ENCODE data around the gene HPCAL1.
"Not testable (repeated sequence)": the region's sequence is repeated elsewhere in the genome, so short reads cannot be mapped to it uniquely, and the experiment has no call there.

Gene HPCAL1

GRCh38 chr2:10449838-10450691, 147.4 kb downstream of the HPCAL1 start:
- DNase-seq (ENCODE audit: extremely low read depth in 1 of 2, low read depth in 1 of 2) = no peak

- no peak for DNase-seq (ENCODE audit: extremely low read depth in 1 of 2, low read depth in 1 of 2)
Measured at GRCh38 chr2:10451819-10452218, 149.1 kb downstream of the HPCAL1 start.

GRCh38 chr2:10452312-10452711, 149.6 kb downstream of the HPCAL1 start:
- DNase-seq (ENCODE audit: extremely low read depth in 1 of 2, low read depth in 1 of 2) = no peak

- no peak for DNase-seq (ENCODE audit: extremely low read depth in 1 of 2, low read depth in 1 of 2)
Measured at GRCh38 chr2:10452956-10453904, 150.5 kb downstream of the HPCAL1 start.

- no peak for DNase-seq (ENCODE audit: extremely low read depth in 1 of 2, low read depth in 1 of 2)
Measured at GRCh38 chr2:10453905-10454298, 151.2 kb downstream of the HPCAL1 start.

- no peak for DNase-seq (ENCODE audit: extremely low read depth in 1 of 2, low read depth in 1 of 2)
Measured at GRCh38 chr2:10454505-10454904, 151.8 kb downstream of the HPCAL1 start.

GRCh38 chr2:10457195-10457594, 154.5 kb downstream of the HPCAL1 start:
- not testable (repeated sequence) for DNase-seq (ENCODE audit: extremely low read depth in 1 of 2, low read depth in 1 of 2)

GRCh38 chr2:10457846-10458598, 155.3 kb downstream of the HPCAL1 start:
- no peak for DNase-seq (ENCODE audit: extremely low read depth in 1 of 2, low read depth in 1 of 2)

- DNase-seq (ENCODE audit: extremely low read depth in 1 of 2, low read depth in 1 of 2) = no peak
Measured at GRCh38 chr2:10460366-10460796, 157.7 kb downstream of the HPCAL1 start.

- DNase-seq (ENCODE audit: extremely low read depth in 1 of 2, low read depth in 1 of 2) = no peak
Measured at GRCh38 chr2:10462178-10463083, 159.7 kb downstream of the HPCAL1 start.

GRCh38 chr2:10465910-10466309, 163.2 kb downstream of the HPCAL1 start:
- no peak for DNase-seq (ENCODE audit: extremely low read depth in 1 of 2, low read depth in 1 of 2)

GRCh38 chr2:10466801-10467200, 164.1 kb downstream of the HPCAL1 start:
- DNase-seq (ENCODE audit: extremely low read depth in 1 of 2, low read depth in 1 of 2) = no peak

GRCh38 chr2:10467401-10467800, 164.7 kb downstream of the HPCAL1 start:
- no peak for DNase-seq (ENCODE audit: extremely low read depth in 1 of 2, low read depth in 1 of 2)

GRCh38 chr2:10469301-10469700, 166.6 kb downstream of the HPCAL1 start:
- DNase-seq (ENCODE audit: extremely low read depth in 1 of 2, low read depth in 1 of 2) = no peak

GRCh38 chr2:10469955-10470608, 167.4 kb downstream of the HPCAL1 start:
- DNase-seq (ENCODE audit: extremely low read depth in 1 of 2, low read depth in 1 of 2) = no peak

- no peak for DNase-seq (ENCODE audit: extremely low read depth in 1 of 2, low read depth in 1 of 2)
Measured at GRCh38 chr2:10471046-10471571, 168.4 kb downstream of the HPCAL1 start.

GRCh38 chr2:10471955-10472354, 169.3 kb downstream of the HPCAL1 start:
- DNase-seq (ENCODE audit: extremely low read depth in 1 of 2, low read depth in 1 of 2) = no peak

- no peak for DNase-seq (ENCODE audit: extremely low read depth in 1 of 2, low read depth in 1 of 2)
Measured at GRCh38 chr2:10473121-10473756, 170.5 kb downstream of the HPCAL1 start.
